Uterine smooth muscle cell (primary cell): Measurements from ENCODE around the gene RPL22L1. TPM values are rescaled to one million over a fixed set of nuclear protein-coding genes. Genes with fewer than 3 reads are reported as not detected.

Experiments
- total RNA-seq: library from RNA; depleted of rRNA; stranded (reverse); fragments of >200 nt; gene quantifications from 2 replicates; pipeline ENCODE4 v1.2.3, GENCODE V29; 2014

Gene RPL22L1
- 177 and 213 TPM in 2 replicates for total RNA-seq

DNA sequence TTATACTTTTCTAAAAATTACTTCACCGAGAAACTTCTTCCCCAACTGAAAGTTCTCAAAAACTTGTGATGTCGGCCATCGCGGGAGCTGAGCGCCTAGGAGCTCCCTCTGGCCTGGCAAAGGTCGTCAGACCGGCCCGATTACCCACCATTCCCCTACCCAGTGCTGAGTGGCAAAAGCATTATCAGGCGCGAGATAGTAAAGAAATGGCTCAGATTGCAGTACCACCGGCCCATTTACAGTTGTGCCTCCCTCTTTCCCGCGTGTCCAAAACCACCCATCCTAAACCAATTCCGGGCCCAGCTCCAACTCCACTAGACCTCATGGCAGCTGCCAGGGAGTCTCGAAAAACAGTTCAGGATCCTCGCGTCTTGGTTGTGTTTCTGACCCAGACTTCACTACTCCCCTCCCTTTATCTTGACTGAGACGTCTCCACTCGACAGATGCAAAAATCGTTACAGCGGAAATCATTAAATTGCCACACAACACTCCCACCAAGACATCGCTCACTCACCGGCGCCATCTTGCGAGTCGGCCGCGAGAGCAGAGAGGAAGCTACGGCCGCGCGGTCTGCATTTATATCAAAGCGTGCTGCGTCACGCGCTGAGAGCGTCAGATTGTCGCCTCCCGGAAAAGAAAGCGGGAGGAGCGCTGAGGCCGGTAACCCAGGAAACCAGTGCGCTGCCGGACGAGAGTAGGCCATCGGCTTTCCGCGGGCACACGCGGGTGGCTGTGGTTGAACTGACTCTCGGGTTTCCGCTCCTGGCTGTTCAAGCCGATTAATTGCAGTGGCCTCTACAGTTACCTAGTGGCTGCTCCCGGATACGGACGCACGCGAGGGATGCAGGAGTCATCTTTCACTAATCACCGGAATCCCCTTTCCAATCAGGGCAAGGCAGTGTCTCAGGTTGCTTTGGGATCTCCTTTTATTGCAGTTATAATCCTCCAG lies at the start of gene RPL22L1:
Gene RPL22L1, minus strand, starts transcription at position 551 of the 949 bp plus-strand sequence. Its CDS starts 28 bp downstream, at position 523.

DNA sequence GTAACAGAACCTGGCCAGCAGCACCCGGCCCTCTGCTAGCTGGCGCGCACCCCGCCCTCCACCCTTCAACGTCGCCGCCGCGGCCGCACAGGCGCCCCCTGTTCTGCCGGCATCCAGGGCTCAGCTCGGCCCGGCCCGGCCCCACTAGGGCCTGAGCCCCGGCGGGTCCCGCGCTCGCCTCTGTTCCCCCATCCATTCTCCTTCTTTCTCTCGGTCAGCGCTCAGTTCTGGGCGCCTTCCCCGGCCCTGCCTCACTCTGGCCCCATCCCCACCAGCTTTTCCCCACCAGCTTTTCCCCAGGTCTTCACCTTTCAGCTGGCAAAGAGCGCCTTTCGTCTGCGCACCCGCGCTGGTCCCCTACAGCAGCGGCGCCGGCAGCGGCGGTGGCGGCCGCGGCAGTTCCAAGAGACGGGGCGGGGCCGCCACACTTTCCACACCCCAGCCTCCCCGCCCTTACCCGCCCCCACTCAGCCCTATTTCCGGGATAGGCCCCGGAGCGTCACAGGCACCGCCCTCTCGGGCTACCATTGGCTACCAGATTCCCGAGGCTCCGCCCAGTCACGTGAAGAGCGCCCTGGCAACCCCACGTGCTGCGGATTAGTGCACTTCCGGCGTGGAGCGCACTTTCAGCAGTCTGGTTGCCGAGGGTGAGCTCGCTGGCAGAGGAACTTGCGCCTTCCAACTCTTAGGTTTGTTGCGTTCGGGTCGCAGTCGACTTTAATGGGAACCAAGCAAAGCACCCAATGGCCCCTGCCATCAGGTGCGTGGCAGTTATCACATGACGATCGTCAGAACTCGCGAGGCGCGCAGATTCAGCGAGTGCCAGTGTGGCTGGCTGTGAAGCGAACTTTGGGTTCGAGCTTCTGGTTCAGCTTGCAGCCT lies 38.5 kb upstream of the RPL22L1 start, which contains the start of gene EIF5A2:
Gene EIF5A2, minus strand, starts transcription at position 403 of the 882 bp plus-strand sequence. CDS start 831 bp downstream, outside the sequence.

Other genes with a start within 250 kb of the RPL22L1 start
- 14.2 and 16.9 TPM in 2 replicates for gene EIF5A2, start 38.4 kb upstream of the RPL22L1 start, total RNA-seq
- not detected in 2 replicates for gene SLC2A2, start 156.5 kb upstream of the RPL22L1 start, total RNA-seq